ENCODE measurements around the gene CNIH3. TPM values are rescaled to one million over a fixed set of nuclear protein-coding genes. Genes with fewer than 3 reads are reported as not detected.

The CNIH3 gene
- total RNA-seq = 4.2 and 21.2 TPM in 2 replicates

GRCh38 chr1:224615861-224616755 is at the start of gene CNIH3:
TSS of gene CNIH3 (plus strand) at chr1:224616317. CDS start at chr1:224617175, 858 bp downstream.

Other genes with a start within 250 kb of the CNIH3 start
- gene WDR26, start 181.5 kb upstream of the CNIH3 start, total RNA-seq = 102 and 128 TPM in 2 replicates

All from smooth muscle cell of the pulmonary artery (primary cell).